Mucosa of gallbladder (tissue), 1 donor: ENCODE results near the gene TOMM7. TPM values are rescaled to one million over a fixed set of nuclear protein-coding genes. Genes with fewer than 3 reads are reported as not detected.
A peak's percentile ranks its signal among the peaks of the same experiment; 100 is the strongest.

Experiments used
- DNase-seq: peaks from one replicate; pipeline ENCODE4 v3.0.0-alpha.2; 2020; ENCODE audit warnings: low spot score
- total RNA-seq: library from RNA; stranded (reverse); gene quantifications from one replicate; pipeline ENCODE4 v1.2.1, GENCODE V29; 2021
- donor health status: DM: no; HTN: no; CAD: no.

TOMM7 gene
- total RNA-seq: 345 TPM

GRCh38 chr7:22822486-22823141, at the start of gene TOMM7:
Gene TOMM7, minus strand, starts transcription at chr7:22822849. Its CDS starts 70 bp downstream, at chr7:22822779.
- DNase-seq: peak; percentile 92

DNA sequence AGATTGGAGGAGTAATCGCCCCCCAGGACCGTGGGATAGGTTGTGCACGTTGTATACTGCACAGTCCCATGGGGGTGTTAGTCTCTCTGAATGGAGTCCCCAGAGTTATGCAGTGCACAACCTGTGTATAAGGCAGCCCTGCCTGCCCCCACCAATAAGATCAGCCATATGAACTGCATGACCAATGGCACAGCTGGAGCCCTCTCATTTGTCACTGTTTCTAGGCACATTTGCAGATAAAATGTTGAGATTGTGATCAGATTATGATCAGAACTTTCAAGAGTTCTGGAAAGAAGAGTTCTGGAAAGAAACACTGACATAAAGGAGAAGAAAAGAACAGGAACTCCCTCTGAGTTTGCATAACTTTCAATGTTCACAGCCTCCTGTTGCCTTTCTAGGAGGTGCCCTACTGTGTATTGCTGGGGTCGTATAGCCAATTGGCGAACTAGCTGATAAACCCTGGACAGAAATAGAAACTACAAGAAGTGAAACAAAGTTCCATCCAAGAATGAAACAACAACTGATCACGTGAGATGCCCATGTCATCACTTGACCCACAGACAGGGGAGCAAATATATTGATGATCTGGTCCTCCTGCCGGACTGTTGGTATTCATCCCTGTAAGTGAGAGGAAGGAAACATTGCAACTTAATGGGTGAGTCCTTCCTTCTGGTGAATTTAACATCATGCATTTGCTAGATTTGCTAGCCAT, 49.6 kb upstream of the TOMM7 start:
- no peak for DNase-seq

GRCh38 chr7:22871661-22872060, 49.0 kb upstream of the TOMM7 start:
- no peak for DNase-seq

DNA sequence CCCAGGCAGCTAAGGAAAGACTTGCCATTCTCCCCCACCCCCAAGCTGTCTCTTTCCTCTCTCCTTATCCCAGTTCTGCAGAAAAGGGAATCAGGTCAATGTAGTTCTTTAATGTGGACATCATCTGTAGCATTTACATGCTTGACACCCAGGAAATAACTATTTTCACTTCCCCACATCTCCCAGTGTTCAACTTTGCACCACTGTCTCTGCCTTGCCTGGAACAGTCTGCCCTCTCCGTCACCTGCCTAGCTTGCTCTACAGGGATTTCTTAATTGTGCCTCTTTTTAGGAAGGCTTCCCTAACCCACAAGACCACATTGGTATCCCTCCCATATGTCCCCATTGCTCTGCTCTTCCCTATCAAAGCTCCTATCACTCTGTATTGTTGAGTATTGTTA, 45.9 kb upstream of the TOMM7 start:
- no peak for DNase-seq

- no peak for DNase-seq
Measured at GRCh38 chr7:22867589-22867988, 44.9 kb upstream of the TOMM7 start.

GRCh38 chr7:22867003-22867402, 44.4 kb upstream of the TOMM7 start:
- DNase-seq: no peak

DNA sequence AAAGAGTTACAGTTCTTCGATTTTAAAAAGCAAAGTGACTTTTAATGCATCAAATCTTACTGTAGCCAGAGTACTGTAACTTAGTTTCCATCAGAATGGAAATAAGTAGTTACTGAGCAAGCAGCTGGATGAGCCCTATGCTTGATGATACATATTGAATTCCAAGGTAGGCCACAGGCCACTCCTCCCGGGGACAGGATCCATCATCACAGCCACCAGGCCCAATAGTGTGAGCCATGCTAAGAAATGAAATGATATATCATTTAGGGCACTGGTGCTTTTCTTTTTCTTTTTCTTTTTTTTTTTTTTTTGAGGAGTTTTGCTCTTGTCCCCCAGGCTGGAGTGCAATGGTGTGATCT, 42.9 kb upstream of the TOMM7 start:
- DNase-seq: no peak

DNA sequence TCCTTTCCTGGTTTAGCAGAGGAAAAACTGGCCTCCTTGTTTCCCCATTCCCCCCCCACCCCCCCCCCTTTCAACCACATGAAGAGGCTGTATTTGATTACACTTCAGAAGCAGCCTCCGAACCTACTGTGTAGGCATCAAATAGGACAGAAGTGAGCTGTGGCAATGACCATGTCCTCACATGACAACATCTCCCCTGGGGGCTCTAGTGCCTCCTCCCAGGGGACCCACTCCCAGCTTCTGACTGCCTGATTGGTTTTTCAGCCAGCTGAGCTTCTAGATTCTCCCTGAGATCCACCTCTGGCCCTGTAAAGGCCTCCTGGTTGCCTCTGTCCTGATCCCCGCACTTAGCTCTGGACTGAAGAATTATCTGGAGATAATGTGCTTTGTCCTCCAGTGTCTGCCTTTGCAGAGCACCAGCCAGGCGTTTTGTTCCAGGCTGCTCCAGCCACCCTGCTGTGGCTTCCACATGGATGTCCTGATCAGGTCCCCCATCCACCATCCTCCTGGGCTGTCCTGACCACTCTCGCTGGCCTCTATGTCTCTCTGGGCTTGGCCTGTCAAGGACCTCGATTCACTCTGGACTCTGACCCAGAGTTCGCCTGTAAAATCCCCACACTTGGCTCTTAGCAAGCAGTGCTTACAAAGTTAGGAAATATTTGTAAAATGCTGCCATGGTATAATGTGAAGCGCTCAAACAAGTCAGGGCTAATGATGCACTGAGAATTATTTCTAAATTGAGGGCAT, 42.4 kb upstream of the TOMM7 start:
- DNase-seq: no peak

DNA sequence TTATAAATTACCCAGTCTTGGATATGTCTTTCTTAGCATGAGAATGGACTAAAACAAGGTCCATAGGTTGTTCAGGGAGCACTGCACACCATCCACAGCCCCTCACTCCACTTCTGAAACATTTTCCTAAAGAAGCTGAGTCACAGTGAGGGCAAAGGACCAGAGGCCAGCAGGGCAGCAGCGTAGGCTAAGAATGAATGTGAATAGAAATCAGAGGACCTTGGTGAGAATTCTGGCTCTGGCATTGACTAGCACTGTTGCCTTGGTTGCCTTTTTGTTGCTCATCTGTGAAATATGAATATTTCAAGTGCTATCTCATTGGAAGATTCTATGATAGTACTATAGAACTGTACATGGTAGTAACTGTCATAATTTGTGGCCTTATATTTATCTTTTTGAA, 41.7 kb upstream of the TOMM7 start:
- no peak for DNase-seq

- no peak for DNase-seq
Measured at GRCh38 chr7:22863156-22863899, 40.7 kb upstream of the TOMM7 start.

DNA sequence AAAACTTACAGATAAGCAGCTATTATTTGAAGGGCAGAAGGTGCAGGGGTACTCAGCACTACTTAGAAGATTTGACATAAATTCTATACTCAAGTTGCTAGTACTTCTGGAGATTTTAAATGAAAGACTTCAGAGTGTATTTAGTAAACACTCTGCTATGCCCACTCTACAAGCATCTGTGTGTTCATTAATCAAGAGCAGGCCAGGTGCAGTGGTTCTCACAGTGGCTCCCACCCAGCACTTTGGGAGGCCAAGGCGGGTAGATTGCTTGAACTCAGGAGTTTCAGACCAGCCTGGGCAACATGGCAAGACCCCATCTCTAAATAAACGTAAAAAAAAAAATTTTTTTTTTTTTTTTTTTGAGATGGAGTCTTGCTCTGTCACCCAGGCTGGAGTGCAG, 38.9 kb upstream of the TOMM7 start:
- no peak for DNase-seq

GRCh38 chr7:22860784-22861482, 38.3 kb upstream of the TOMM7 start:
- no peak for DNase-seq

- DNase-seq: no peak
Measured at GRCh38 chr7:22860337-22860736, 37.7 kb upstream of the TOMM7 start.

GRCh38 chr7:22859641-22860290, 37.1 kb upstream of the TOMM7 start:
- DNase-seq: no peak

DNA sequence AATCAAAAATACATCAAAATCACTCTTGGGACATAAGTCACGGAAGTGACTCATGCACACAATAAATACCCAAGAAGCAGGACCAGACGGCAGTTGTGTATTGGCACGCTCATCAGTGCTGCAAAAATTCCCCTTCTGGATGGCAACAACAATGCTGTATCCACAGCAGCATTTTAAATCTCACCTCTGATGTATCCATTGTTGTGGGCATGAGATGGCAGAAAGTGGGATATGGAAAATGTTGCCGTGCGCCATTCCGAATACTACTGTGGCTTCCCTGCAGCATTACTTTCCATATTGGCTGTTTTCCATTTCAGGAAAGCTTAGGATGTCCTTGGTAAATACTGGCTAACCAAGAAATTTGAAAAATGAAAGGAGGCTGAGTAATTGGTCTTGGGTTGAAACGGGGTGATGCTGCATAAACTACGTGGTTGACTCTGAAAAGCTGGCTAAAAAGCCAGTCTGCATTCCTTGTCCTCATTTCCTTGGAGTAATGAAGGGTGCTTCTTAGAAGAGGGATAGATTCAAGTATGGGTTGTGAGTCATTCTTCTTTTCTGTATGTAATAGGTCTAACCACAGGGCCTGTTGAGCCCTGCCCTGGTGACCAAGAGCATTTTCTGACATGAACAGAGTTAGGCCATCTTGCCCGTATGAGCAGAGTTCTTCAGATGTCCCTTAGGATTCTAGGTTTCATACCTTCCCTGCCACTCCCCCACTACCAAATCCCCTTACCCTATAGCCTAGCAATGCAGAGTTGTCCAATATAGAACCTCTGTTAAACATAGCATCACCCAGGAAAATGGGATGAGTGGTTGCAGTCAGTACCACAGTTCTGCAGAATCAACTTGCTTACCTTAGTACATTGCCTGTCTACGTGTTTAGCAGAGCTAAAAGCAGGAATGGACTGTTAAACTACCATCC, 36.3 kb upstream of the TOMM7 start:
- no peak for DNase-seq

DNA sequence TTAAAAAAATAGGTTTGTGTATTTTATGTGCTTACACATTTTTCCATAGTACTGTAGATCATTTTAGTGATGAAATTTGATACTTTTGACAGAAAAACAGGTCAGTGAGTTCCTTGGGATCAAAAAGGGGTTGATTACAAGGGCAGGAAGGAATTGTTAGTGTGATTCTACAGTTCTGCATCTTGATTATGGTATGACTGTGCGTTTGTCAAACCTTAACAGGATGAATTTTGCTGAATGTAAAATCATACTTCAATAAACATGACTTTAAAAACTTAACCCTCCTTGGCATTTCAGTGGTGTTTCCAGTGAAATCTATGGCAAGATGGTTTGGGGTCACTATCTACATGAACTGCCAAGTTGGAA, 35.6 kb upstream of the TOMM7 start:
- DNase-seq: no peak

- no peak for DNase-seq
Measured at GRCh38 chr7:22856416-22856815, 33.8 kb upstream of the TOMM7 start.

GRCh38 chr7:22855049-22855392, 32.4 kb upstream of the TOMM7 start:
- DNase-seq: no peak

DNA sequence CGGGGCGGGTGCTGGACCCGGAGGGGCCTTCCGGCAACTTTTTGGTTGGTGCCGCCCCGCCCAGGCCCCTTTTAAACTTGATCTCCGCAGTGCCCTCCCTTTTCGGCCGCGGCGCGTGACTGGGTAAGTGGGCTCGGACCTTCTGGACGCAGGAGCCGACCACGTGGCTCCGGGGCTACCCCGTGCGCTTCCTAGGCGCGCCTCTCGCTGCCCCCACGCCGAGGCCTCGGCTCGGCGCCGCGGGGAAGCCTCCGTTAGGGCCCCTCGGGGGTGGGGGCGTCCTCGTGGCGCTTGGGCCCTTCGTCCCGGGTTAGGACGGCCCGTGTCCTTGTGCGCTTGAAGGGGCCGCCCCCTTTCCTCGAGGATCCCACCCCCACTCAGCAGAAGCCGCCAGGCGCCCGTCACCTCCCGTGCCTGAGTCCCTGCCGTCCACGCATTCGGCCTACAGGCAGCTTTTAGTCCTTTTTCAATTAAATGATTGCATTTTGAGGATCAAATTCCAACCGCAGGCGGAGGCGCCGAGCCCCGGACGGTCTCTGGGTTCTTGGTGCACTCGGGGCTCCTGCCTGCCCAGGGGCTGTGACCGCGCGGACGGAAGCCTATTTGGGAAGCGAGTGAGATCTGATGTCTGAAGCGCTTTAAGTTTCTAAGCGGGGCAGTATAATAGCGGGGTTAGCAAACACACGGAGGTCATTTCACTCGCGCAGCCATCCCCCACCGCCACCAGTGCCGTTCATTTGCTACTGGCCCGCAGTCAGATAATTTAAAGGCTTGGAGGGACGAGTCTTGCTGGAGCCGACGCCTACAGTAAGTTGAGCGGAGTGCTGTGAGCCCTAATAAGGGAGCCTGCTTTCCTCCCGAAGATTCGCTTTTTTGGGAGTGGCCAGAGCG, 31.8 kb upstream of the TOMM7 start:
- DNase-seq: peak; percentile 81
